LNCAP (cell line): ENCODE results near the gene CDRT4.

Source experiments
- CTCF ChIP-seq: fragments of 450-650 bp; IDR thresholded peaks from 2 replicates; pipeline ENCODE4 v1.5.1; 2017; ENCODE audit warnings: mild to moderate bottlenecking

CDRT4 gene

GRCh38 chr17:15442311-15443180, 24.9 kb downstream of the CDRT4 start:
- TF ChIP-seq CTCF, result no peak

GRCh38 chr17:15441315-15441714, 26.1 kb downstream of the CDRT4 start:
- no peak for TF ChIP-seq CTCF

GRCh38 chr17:15440347-15440746, 27.1 kb downstream of the CDRT4 start:
- TF ChIP-seq CTCF, result no peak

GRCh38 chr17:15438491-15439105, 28.8 kb downstream of the CDRT4 start:
- no peak for TF ChIP-seq CTCF

- TF ChIP-seq CTCF, result no peak
Observed at GRCh38 chr17:15437303-15437635, 30.2 kb downstream of the CDRT4 start.

- TF ChIP-seq CTCF, result peak; percentile 13; the same call in 1 of the 2 replicates
Observed at GRCh38 chr17:15436473-15437302, 30.7 kb downstream of the CDRT4 start.

- TF ChIP-seq CTCF, result no peak
Observed at GRCh38 chr17:15434956-15435355, 32.5 kb downstream of the CDRT4 start.
